ENCODE results near the gene CASTOR1.

GRCh38 chr22:30274437-30274812, 14.9 kb downstream of the CASTOR1 start:
- TF ChIP-seq CTCF (IDR thresholded peaks at IDR 0.05; ENCODE audit: insufficient read depth, low read length, poor library complexity, severe bottlenecking): no peak
- TF ChIP-seq EZH2phosphoT487 (conservative IDR thresholded peaks at IDR 0.05; ENCODE audit: low read length): no peak

All from SU-DHL-6 (cell line).